ENCODE results near the gene APOL1. TPM values are rescaled to one million over a fixed set of nuclear protein-coding genes. Genes with fewer than 3 reads are reported as not detected.

Gene APOL1
- total and polyA plus RNA-seq, 2 of the 13 experiments (the other 11 are each of a cell fraction or from before 2014, with no cell fraction given), result 20.3 to 75.0 TPM

DNA sequence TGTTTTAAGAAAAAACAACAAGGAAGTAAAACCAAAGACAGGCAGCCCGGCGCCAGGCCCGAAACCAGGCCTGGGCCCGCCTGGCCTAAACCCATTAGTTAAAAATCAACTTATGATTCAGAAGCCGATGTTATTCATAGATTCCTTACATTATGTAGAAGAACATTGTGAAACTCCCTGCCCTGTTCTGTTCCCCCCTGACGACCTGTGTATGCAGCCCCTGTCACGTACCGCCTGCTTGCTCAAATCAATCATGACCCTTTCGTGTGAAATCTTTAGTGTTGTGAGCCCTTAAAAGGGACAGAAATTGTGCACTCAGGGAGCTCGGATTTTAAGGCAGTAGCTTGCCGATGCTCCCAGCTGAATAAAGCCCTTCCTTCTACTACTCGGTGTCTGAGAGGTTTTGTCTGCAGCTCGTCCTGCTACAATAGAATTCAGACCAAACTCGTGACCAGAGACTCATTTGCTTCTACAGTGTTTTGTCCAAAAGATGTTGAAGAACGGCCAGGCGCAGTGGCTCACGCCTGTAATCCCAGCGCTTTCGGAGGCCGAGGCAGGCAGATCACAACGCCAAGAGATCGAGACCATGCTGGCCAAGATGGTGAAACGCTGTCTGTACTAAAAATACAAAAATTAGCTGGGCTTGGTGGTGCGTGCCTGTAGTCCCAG, 2.5 kb upstream of the APOL1 start (continued):
- TF ChIP-seq, protein P1, sequence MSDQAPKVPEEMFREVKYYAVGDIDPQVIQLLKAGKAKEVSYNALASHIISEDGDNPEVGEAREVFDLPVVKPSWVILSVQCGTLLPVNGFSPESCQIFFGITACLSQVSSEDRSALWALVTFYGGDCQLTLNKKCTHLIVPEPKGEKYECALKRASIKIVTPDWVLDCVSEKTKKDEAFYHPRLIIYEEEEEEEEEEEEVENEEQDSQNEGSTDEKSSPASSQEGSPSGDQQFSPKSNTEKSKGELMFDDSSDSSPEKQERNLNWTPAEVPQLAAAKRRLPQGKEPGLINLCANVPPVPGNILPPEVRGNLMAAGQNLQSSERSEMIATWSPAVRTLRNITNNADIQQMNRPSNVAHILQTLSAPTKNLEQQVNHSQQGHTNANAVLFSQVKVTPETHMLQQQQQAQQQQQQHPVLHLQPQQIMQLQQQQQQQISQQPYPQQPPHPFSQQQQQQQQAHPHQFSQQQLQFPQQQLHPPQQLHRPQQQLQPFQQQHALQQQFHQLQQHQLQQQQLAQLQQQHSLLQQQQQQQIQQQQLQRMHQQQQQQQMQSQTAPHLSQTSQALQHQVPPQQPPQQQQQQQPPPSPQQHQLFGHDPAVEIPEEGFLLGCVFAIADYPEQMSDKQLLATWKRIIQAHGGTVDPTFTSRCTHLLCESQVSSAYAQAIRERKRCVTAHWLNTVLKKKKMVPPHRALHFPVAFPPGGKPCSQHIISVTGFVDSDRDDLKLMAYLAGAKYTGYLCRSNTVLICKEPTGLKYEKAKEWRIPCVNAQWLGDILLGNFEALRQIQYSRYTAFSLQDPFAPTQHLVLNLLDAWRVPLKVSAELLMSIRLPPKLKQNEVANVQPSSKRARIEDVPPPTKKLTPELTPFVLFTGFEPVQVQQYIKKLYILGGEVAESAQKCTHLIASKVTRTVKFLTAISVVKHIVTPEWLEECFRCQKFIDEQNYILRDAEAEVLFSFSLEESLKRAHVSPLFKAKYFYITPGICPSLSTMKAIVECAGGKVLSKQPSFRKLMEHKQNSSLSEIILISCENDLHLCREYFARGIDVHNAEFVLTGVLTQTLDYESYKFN (CRISPR knock-in tag; conservative IDR thresholded peaks at IDR 0.05), result peak; percentile 93
- TF ChIP-seq, protein P2, sequence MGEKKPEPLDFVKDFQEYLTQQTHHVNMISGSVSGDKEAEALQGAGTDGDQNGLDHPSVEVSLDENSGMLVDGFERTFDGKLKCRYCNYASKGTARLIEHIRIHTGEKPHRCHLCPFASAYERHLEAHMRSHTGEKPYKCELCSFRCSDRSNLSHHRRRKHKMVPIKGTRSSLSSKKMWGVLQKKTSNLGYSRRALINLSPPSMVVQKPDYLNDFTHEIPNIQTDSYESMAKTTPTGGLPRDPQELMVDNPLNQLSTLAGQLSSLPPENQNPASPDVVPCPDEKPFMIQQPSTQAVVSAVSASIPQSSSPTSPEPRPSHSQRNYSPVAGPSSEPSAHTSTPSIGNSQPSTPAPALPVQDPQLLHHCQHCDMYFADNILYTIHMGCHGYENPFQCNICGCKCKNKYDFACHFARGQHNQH (CRISPR knock-in tag; IDR thresholded peaks at IDR 0.05), result peak; percentile 72; the same call in 1 of the 2 replicates
- peak; percentile 27; the same call in 1 of the 2 replicates for TF ChIP-seq FOXO1 (CRISPR knock-in tag; IDR thresholded peaks at IDR 0.05)
- TF ChIP-seq YEATS2 (CRISPR knock-in tag; IDR thresholded peaks at IDR 0.05; ENCODE audit: borderline replicate concordance), result 0 out of 2 replicates have a peak, but pooled peaks have one; percentile 22
- TF ChIP-seq, protein P3, sequence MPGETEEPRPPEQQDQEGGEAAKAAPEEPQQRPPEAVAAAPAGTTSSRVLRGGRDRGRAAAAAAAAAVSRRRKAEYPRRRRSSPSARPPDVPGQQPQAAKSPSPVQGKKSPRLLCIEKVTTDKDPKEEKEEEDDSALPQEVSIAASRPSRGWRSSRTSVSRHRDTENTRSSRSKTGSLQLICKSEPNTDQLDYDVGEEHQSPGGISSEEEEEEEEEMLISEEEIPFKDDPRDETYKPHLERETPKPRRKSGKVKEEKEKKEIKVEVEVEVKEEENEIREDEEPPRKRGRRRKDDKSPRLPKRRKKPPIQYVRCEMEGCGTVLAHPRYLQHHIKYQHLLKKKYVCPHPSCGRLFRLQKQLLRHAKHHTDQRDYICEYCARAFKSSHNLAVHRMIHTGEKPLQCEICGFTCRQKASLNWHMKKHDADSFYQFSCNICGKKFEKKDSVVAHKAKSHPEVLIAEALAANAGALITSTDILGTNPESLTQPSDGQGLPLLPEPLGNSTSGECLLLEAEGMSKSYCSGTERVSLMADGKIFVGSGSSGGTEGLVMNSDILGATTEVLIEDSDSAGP (CRISPR knock-in tag; IDR thresholded peaks at IDR 0.05; ENCODE audit: borderline replicate concordance), result peak; percentile 18; the same call in 1 of the 2 replicates
- TF ChIP-seq ZBTB7B (CRISPR knock-in tag; IDR thresholded peaks at IDR 0.05), result peak; percentile 75; the same call in 1 of the 2 replicates
- peak; percentile 35; the same call in 1 of the 2 replicates for TF ChIP-seq ELF1 (CRISPR knock-in tag; IDR thresholded peaks at IDR 0.05)
- TF ChIP-seq ZSCAN29 (CRISPR knock-in tag; conservative IDR thresholded peaks at IDR 0.05), result peak; percentile 50; the same call in 1 of the 2 replicates
- TF ChIP-seq FOSL2 (CRISPR knock-in tag; IDR thresholded peaks at IDR 0.05), result peak; percentile 64
- TF ChIP-seq TBX2 (CRISPR knock-in tag; IDR thresholded peaks at IDR 0.05; ENCODE audit: borderline replicate concordance), result peak; percentile 77
- TF ChIP-seq, protein P4, sequence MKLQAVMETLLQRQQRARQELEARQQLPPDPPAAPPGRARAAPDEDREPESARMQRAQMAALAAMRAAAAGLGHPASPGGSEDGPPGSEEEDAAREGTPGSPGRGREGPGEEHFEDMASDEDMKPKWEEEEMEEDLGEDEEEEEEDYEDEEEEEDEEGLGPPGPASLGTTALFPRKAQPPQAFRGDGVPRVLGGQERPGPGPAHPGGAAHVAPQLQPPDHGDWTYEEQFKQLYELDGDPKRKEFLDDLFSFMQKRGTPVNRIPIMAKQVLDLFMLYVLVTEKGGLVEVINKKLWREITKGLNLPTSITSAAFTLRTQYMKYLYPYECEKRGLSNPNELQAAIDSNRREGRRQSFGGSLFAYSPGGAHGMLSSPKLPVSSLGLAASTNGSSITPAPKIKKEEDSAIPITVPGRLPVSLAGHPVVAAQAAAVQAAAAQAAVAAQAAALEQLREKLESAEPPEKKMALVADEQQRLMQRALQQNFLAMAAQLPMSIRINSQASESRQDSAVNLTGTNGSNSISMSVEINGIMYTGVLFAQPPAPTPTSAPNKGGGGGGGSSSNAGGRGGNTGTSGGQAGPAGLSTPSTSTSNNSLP (IDR thresholded peaks at IDR 0.05; ENCODE audit: low read depth, low read length), result 0 out of 2 replicates have a peak, but pooled peaks have one; percentile 56
- peak; percentile 93; the same call in 1 of the 2 replicates for TF ChIP-seq ZBTB20 (CRISPR knock-in tag; IDR thresholded peaks at IDR 0.05; ENCODE audit: borderline replicate concordance, low read depth)
- TF ChIP-seq CEBPG (CRISPR knock-in tag; IDR thresholded peaks at IDR 0.05), result peak; percentile 90
- peak; percentile 90 for TF ChIP-seq PHF21A (CRISPR knock-in tag; IDR thresholded peaks at IDR 0.05)
- TF ChIP-seq ZNF629 (CRISPR knock-in tag; conservative IDR thresholded peaks at IDR 0.05), result peak; percentile 71
- TF ChIP-seq ZNF788 (CRISPR knock-in tag; IDR thresholded peaks at IDR 0.05; ENCODE audit: borderline replicate concordance), result peak; percentile 22; the same call in 1 of the 2 replicates
- TF ChIP-seq NR2F1 (CRISPR knock-in tag; IDR thresholded peaks at IDR 0.05), result peak in 1 of 2 experiments; percentile 37; a peak in 1 of 4 replicates
- TF ChIP-seq MED1 (CRISPR knock-in tag; IDR thresholded peaks at IDR 0.05), result peak; percentile 98
- TF ChIP-seq SNAPC2 (CRISPR knock-in tag; IDR thresholded peaks at IDR 0.05), result 0 out of 2 replicates have a peak, but pooled peaks have one; percentile 29
- TF ChIP-seq TARDBP (CRISPR knock-in tag; IDR thresholded peaks at IDR 0.05), result peak; percentile 87; the same call in 1 of the 2 replicates
- TF ChIP-seq KMT2B (CRISPR knock-in tag; IDR thresholded peaks at IDR 0.05), result 0 out of 2 replicates have a peak, but pooled peaks have one; percentile 26
- peak; percentile 58 for TF ChIP-seq POLR2G (IDR thresholded peaks at IDR 0.05; ENCODE audit: low read depth, low read length)
